Measurements from ENCODE around the gene HES1.
"Not testable (repeated sequence)": the region's sequence is repeated elsewhere in the genome, so short reads cannot be mapped to it uniquely, and the experiment has no call there.

HES1 gene

DNA sequence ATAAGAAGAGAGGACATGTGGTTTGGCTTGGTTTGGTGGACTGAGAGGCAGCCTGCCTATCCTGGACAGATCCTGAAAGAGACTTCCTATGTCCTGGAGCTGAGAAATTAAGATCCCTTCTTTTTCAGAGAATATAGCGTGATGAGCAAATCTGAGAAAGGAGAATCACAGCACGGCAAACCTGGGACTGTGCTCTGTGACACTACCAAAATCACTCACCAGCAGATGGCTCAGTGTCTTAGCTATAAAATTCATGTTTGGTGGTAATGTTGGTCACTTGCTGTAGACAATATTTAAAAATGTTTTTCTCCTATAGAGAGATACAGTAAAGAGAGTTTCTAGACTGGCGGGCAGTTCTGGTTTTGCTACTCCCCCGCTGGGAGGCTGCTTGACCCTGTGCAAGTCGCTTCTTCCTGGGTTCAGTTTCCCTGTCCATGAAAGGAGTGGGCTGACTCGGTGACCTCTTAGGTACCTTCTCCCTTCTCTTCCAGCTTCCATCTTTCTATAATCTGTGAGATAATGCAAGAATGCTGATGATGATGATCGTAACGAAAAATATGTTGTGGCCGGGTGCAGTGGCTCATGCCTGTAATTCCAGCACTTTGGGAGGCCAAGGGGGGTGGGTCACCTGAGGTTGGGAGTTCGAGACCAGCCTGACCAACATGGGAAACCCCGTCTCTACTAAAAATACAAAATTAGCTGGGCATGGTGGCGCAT lies 7.6 kb upstream of the HES1 start:
- DNase-seq (ENCODE audit: low read depth): no peak

DNA sequence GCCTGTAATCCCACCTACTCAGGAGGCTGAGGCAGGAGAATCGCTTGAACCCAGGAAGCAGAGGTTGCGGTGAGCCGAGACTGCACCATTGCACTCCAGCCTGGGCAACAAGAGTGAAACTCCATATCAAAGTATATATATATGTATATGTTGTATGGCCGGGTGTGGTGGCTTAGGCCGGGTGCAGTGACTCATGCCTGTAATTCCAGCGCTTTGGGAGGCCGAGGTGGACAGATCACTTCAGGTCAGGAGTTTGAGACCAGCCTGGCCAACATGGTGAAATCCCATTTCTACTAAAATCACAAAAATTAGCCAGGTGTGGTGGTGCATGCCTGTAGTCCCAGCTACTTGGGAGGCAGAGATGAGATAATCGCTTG lies 7.0 kb upstream of the HES1 start:
- not testable (repeated sequence) for DNase-seq (ENCODE audit: low read depth)

DNA sequence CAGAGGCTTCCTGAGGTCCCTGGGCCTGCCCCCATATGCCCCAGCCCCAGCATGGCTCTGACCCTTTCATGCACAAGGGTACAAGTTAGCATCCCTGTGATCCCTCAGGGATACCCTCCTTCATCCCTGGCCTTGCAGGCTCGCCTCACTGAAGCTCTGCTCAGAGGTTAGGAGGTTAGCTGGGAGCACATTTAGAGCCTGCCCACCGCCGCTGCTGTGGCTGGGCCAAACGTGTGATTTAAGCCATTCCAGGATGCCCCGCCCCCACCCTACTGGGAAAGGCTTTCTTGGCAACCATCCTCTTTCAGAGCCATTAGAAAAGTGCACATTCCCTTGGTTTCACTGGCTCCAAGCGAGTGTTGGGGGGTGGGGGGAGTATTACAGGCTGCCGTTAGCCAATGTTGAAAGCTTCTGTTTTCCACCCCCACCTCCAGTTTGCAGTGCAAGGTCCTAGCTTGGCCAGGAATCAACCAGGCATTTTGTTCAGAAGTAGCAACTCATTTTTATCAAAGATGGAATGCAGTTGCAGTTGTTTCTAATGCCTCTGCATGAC lies 6.3 kb upstream of the HES1 start:
- DNase-seq (ENCODE audit: low read depth): no peak

DNA sequence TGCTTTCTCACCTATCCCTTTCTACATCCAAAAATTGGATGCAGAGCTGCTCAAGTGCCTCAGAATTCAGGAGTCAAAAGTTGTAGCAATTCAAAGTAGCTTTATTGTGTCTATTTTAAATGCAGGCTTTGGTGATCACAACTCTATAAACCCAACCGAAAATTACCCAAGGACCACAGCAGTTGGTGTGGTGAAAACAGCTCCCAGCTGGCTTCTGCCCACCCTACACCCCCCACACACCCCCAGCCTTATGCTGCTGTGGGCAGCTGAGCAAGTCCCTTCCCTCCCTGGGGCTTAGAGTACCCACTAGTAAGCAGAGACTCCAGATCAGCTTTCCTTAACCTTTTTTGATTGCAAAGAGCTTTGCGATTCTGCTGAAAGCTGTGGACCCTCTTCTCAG lies 5.8 kb upstream of the HES1 start:
- no peak for DNase-seq (ENCODE audit: low read depth)

DNA sequence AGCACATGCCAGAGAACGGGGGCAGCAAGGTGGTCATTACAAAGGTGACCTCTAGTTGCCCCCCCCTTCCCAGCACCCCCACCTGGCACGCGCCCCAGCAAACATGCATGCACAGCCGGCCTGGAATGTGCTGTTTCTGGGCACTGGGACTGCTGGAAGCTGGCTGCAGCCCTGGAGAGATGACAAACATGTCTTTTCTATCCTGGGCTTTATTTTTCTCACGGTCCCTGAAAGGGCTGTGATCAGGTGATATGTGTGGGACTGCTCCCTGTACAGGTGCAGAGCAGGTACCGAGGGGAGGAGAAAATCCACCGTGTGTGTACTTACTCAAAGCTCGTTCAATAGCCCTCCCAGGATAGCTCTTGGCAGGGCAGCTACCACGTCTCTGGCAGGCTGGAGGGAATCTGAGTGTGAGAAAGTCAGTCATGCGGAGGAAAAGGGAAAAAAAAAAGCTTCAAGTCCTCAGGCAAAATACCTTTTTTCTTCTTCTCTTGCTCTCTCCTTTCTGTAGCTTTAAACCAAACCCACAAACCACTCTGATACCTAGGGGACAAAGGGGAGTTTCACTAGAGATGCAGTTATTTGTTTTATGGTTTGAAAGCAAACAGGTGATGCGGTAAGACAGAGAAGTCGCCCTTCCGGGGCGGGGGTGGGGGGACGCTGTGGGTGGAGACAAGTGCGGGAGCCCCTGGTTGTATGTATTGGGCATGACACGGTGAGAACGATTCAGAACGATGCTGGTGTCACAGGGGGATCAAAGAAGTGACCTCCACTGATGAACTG lies 5.0 kb upstream of the HES1 start:
- no peak for DNase-seq (ENCODE audit: low read depth)

DNA sequence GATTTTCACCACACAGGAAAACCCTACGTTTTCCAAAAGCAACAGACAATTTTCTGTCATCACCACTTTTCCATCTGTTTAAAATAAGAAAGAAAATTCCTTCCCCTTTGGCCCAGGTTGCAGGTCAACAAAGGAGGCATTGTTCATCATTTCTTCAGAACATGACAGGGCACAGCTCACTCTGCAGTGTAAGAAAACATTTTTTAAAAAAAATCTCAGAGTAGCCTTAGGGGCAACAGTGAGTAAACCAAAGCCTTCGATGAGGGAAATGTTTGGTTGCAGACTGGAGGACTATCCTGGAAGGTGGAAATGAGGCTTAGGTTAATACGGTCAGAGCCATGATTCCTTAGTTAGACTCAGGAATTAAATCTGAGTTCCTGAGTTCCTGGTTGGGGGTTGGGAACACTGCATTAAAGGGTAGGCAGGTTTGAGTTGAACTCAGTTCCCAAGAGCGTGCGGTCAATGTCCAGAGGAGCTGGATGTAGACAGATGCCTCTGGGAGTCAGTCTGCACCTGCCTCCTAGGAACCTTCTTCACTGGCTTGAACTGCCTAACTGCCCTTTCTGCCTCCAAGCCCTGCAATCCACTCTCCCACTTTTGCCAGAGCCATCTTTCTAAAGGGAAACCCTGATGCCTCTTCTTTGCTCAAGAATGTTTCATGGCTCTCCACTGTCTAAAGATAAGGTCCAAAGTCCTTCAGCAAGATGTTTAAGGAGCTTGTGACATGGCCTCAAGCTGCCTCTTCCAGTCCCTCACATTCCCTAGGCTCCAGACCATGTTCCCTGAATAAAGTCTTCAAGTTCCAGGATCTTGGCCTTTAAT lies 3.3 kb upstream of the HES1 start:
- DNase-seq (ENCODE audit: low read depth): no peak

DNA sequence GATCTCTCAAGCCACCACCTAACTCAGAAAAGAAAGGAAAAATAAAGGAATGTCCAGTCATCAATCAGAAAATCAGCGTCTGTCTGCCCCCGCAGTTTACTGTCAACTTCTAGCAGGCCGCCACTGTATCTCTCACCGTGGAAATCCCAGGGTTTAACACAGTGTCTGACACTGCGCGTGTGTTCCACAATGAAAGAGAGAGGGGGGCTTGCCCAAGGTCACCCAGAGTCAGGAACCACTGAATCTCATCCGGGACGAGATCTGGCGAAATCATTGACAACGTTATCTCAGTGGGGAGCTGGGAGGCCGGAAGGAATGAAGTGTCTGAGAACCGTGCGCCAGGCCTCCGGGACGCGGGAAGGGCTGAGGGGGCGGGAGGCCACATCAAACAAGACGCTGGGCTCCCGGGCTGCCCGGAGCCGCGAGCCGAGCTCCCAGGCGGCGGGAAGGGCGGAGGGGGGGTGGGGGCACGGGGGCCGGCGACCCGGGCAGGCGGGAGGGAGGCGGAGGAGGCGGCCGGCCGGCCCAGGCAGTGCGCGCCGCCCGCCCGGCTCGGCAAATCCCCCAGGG lies 2.2 kb upstream of the HES1 start:
- DNase-seq (ENCODE audit: low read depth): no peak

DNA sequence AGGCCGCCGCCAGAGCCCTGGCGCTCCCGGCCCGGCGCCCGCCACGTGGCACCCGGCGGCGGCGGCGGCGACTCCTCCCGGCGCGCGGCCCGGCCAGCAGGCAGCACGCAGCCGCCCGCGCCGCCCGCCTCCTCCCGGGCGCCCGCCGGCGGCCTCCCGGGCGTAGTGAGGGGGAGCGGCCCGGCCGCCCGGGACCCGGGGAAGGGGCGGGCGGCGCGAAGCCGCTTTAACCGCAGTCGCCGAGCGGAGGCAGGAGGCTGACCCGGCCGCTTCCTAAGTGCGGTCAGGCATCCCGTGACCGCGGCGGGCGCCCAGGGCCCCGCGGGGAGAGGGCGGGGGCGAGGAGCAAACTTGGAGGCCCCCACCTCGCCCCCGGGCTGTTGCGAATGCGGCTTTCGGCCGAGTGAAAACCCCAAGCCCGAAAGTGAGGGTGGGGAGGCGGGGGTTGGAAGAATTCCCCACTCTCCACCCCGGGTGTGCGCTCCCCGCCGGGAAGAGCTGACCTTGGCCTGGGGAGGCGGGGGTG lies 1.7 kb upstream of the HES1 start:
- peak; percentile 32 for DNase-seq (ENCODE audit: low read depth)

DNA sequence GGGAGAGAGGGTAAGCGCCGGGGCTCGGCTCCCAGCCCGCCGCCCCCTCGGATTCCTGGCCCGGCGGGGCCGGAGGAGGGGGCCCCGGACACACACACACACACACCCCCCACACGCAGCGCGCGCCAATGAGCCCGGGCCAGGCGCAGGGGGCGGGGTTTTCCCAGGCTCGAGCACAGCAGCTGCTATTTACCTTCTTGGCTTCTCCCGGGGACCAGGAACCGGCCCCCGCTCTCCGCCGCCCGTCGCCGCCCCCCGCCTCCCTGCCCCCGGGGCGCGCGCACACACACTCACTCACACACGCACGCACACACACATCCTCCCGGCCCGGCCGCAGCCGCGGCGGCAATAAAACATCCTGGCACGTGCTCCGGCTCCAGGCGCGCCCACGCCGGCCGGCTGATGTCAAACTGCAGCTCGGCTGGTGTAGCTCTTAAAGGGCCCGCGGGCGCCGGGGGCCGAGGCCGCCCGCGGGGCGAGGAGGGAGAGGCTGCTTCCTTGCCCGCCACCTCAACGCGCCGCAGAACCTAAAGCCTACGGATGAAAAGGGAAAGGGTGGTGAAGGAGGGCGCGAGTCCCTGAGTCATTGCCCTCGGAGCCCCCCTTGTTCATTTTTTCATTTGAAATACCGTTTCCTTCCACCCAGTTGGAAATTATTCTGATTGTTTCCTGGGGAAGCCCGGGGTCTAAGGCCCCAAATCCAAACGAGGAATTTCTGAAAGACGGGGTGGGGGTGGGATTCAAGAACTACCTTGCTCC lies 1.0 kb upstream of the HES1 start:
- DNase-seq (ENCODE audit: low read depth): peak; percentile 68

DNA sequence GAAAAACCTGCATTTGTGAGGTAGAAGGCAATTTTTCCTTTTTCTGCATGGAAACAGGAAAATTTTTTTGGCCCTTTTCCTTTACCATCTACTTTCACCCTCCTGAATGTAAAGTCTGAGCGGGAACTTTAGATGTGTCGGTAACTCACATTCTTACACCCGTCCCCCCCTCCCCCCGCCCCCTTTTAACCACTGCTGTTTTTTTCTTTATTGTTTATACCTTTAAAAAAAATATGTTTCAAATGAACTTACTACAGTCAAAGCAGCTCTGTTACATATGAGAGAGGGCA lies 487 bp upstream of the HES1 start:
- DNase-seq (ENCODE audit: low read depth): no peak

DNA sequence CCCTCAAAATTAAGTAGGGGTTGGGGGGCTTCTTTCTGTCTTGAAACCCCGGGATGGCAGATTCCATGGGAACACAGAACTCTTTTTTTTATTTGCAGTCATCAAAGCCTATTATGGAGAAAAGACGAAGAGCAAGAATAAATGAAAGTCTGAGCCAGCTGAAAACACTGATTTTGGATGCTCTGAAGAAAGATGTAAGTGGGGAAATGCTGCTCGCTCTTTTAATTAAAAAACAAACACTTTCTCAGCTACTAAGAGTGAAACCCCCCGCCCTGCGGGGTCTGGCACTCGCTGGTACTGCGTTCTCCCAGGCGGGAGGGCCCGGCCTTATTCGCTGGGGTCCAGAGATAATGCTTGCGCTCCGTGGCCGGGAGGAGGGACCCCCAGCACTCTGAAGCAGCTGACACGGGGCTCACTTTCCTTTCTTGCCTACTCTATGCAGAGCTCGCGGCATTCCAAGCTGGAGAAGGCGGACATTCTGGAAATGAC lies 615 bp downstream of the HES1 start:
- DNase-seq (ENCODE audit: low read depth): no peak

DNA sequence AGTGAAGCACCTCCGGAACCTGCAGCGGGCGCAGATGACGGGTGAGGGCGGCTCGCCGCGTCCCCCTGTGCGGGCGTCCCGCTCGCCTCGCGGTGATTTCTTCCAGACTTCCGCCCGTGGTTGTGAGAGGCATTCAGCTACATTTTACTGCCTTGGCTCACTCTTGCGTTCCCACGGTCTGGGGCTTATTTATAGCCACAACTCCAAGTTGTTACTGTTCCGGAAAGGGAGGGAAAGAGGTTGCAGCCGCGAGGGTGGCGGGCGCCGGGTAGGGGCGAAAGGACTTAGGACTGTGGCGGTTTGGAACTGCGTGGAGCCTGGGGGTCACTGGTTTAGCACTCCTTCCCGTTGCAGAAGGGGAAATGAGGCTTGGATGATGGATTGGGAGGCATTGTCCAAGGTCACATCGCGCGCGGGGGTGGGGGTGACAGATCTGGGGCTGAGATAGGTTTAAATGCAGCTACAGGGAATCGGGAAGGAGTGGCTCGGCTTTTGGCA lies 1.1 kb downstream of the HES1 start:
- no peak for DNase-seq (ENCODE audit: low read depth)

DNA sequence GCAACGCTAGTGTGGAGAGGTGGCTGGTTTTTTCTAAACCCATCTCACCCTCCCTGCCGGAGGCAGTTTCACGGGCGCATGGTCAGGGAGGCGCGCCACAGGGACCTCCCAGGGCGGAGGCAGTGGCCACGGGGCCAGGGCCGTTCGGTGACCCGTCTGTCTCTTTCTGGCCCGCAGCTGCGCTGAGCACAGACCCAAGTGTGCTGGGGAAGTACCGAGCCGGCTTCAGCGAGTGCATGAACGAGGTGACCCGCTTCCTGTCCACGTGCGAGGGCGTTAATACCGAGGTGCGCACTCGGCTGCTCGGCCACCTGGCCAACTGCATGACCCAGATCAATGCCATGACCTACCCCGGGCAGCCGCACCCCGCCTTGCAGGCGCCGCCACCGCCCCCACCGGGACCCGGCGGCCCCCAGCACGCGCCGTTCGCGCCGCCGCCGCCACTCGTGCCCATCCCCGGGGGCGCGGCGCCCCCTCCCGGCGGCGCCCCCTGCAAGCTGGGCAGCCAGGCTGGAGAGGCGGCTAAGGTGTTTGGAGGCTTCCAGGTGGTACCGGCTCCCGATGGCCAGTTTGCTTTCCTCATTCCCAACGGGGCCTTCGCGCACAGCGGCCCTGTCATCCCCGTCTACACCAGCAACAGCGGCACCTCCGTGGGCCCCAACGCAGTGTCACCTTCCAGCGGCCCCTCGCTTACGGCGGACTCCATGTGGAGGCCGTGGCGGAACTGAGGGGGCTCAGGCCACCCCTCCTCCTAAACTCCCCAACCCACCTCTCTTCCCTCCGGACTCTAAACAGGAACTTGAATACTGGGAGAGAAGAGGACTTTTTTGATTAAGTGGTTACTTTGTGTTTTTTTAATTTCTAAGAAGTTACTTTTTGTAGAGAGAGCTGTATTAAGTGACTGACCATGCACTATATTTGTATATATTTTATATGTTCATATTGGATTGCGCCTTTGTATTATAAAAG lies 1.8 kb downstream of the HES1 start:
- DNase-seq (ENCODE audit: low read depth): peak; percentile 12

DNA sequence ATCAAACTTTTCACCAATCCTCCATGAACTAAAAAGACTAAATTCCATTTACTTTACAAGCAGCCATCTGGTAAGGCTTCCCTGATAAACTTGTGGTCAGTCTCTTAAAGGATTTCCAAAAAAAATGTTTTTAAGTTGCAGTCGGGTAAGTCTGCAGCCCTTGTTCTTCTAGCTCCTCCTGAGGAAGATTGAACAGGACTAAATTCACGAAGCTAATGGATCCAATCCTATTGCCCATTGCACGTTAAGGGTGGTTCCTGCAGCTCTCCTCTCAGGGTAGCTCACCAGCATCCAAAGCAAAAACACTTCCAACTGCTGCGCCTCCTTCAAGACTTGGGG lies 2.8 kb downstream of the HES1 start:
- no peak for DNase-seq (ENCODE audit: low read depth)

DNA sequence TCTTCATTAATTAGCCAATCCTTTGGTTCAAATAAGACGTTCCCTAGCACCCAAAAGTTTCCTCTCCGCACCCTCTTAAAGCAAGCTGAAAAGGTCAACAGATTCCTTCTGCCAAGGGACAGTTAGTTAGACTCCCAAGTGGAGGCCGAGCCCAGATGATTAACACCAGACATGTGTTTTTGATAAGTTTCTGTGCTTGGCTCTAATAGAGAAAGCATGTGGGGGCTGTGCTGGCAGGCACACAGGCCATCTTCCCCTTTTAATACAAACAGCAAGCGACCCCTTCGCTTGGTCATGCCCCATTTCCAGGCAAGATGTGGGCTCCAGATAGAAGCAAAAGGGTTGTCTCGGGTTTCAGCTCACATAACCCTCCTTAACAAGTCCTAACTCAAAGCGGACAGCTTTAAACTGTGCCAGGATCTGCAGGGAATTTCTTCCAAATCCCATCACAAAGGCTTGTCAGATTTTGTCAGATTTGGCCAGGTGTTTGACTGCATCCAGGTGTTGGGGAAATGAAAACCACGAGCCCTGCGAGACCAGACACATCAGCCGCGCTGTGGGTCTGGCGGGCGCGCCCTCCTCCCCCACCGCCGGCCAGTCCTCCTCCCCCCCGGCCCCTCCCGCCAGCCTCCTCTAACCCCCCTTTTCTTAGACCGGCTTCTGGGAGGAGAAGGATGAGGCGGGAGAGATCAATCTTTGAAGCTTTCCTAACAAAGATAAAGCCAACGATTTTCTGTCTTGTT lies 3.3 kb downstream of the HES1 start:
- no peak for DNase-seq (ENCODE audit: low read depth)

DNA sequence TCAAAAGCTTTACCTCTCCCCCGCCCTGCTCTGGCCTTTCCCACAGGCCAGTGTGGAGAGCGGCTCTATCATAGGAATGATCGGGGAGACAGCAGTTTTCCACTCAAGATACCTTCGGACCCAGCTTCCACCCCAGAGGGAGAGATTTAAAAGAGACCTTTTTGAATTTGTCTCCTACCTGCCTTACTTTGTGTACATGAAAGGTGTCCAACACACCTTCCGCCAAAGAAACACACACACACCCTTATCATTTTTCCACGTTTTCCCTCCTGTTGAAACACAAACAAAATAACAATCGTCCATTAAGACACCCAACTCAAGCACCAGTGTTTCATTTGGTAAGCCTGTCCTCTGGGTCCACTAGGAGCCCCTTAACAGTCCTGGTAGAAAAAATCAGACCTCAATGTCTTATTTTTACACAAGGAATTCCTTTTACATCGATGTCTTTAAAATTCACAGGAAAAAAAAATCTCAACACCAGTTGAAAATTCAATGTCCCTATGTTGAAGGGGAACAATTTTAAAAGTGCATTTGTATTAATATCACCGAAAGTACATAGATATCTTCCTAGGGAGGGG lies 4.0 kb downstream of the HES1 start:
- no peak for DNase-seq (ENCODE audit: low read depth)

DNA sequence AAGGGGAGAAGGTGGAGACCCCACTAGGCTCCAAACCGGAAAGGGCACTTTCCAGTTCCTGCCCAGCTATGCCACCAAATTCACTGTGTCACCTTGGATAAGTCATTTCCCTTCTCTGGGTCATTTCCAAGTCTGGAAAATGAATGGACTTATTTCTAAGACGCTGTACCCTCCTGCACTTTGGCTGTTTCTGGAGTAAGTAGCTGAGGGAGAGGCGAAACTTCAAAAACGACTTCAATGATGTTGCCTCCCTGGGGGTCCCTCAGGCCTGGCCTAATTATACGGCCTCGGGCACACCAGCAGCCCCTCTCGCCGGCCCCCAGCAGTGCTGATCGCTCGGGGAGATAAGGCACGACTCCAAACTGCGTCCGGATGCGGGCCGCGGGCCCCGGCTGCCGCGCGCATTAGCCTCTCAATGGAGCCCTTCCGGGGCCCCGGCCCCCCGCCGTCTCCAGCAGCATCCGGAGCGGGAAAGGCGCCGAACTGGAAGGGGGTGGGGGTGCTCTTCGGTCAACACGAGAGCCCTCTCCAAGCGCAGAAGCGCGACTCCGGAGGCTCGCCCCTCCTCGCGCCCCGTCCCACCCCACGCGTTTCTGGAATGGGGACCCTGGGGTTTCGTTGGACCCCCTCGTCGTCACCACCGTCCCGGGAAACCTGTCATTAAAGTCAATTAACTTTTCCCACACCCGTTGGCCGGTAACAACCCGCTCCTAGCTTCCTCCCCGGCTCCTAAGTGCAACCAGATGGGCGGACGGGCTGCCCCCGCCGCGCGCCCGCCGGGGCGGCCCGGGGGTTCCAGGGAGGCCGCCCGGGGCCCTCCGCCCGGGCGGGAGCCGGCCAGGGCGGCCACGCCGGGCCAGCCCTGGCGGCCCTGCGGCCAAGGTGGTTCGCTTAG lies 4.8 kb downstream of the HES1 start:
- no peak for DNase-seq (ENCODE audit: low read depth)

Data from T-helper 22 cell (primary cell).